A549 (cell line): ENCODE data around the gene KANSL3.

Source experiments
- CEBPB ChIP-seq, 2 experiments: fragments of >200 bp in 1 of 2; sonication (Bioruptor Twin) in 1 of 2; formaldehyde crosslinking in 1 of 2; IDR thresholded peaks; 2 replicates each; pipeline ENCODE4 v1.6.1; 2012 to 2016
- CHD4 ChIP-seq: fragments of 200-600 bp; sonication (generic); IDR thresholded peaks from 2 replicates; pipeline ENCODE4 v1.6.1; 2016; ENCODE audit warnings: antibody characterized with exemption, mild to moderate bottlenecking, borderline replicate concordance
- EP300 ChIP-seq, 2 experiments: fragments of >200 bp; sonication (Bioruptor Twin); formaldehyde crosslinking; IDR thresholded peaks; 2 replicates in 1 of 2; 3 replicates in 1 of 2; pipeline ENCODE4 v1.6.1; 2016 to 2017
- FOSL2 ChIP-seq, 2 experiments: fragments of 450-650 bp in 1 of 2; fragments of >200 bp in 1 of 2; sonication (Bioruptor Twin) in 1 of 2; formaldehyde crosslinking; IDR thresholded peaks; 2 replicates each; pipeline versions ENCODE4 v1.5.0 to v1.6.1; 2016 to 2020; ENCODE audit warnings: mild to moderate bottlenecking in 1 of 2, moderate library complexity in 1 of 2
- PHF8 ChIP-seq: fragments of 200-600 bp; sonication (generic); IDR thresholded peaks from 2 replicates; pipeline ENCODE4 v1.6.1; 2016; ENCODE audit warnings: low read depth, mild to moderate bottlenecking, antibody characterized with exemption, moderate library complexity, borderline replicate concordance
- POLR2A ChIP-seq: IDR thresholded peaks from 2 replicates; pipeline ENCODE4 v1.6.1; 2012; ENCODE audit warnings: mild to moderate bottlenecking, low read length
- SREBF2 ChIP-seq: fragments of 450-650 bp; IDR thresholded peaks from 2 replicates; pipeline ENCODE4 v1.6.1; 2014; ENCODE audit warnings: mild to moderate bottlenecking, moderate library complexity
- TP53 ChIP-seq: fragments of 250-450 bp; sonication (Bioruptor Pico); IDR thresholded peaks from 2 replicates; pipeline ENCODE4 v1.5.0; 2021; ENCODE audit warnings: mild to moderate bottlenecking, moderate library complexity
- ZSCAN20 ChIP-seq: fragments of 250-450 bp; sonication (Bioruptor Pico); IDR thresholded peaks from 2 replicates; pipeline ENCODE4 v1.8.0; 2022; ENCODE audit warnings: mild to moderate bottlenecking, moderate library complexity
- TF ChIP-seq, protein P1 (sequence below): fragments of >200 bp; sonication (Bioruptor Twin); formaldehyde crosslinking; IDR thresholded peaks from 3 replicates; pipeline ENCODE4 v1.5.1; 2016
- TF ChIP-seq, protein P2 (sequence below): fragments of 200-600 bp; sonication (generic); IDR thresholded peaks from 2 replicates; pipeline ENCODE4 v1.6.1; 2016; ENCODE audit warnings: antibody characterized with exemption, mild to moderate bottlenecking, moderate library complexity

DNA sequence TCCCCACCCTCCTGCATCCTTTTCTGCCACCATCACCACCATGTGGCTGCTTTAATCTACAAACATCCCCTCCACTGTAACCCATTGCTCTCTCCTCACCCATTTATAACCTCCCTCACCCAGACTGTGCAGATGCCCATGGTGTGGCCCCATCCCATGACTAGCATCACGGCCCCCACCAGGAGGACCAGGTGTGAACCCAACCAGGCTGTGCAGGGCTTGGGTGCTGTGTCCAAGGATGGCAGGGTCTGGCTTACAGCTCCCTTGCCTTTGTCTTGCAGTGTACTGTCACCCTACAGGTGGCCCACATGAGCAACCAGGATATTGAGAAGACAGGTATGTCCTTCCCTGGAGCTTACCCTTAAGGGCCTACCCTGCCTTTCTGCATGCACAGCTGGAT is 11.2 kb upstream of the KANSL3 start:
- no peak for TF ChIP-seq ZSCAN20 (CRISPR knock-in tag)
- TF ChIP-seq TP53 (CRISPR knock-in tag), result no peak
- TF ChIP-seq POLR2A, result 0 out of 2 replicates have a peak, but pooled peaks have one; percentile 8
- TF ChIP-seq, protein P1, sequence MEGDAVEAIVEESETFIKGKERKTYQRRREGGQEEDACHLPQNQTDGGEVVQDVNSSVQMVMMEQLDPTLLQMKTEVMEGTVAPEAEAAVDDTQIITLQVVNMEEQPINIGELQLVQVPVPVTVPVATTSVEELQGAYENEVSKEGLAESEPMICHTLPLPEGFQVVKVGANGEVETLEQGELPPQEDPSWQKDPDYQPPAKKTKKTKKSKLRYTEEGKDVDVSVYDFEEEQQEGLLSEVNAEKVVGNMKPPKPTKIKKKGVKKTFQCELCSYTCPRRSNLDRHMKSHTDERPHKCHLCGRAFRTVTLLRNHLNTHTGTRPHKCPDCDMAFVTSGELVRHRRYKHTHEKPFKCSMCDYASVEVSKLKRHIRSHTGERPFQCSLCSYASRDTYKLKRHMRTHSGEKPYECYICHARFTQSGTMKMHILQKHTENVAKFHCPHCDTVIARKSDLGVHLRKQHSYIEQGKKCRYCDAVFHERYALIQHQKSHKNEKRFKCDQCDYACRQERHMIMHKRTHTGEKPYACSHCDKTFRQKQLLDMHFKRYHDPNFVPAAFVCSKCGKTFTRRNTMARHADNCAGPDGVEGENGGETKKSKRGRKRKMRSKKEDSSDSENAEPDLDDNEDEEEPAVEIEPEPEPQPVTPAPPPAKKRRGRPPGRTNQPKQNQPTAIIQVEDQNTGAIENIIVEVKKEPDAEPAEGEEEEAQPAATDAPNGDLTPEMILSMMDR, result no peak
- TF ChIP-seq PHF8, result no peak
- TF ChIP-seq, protein P2, sequence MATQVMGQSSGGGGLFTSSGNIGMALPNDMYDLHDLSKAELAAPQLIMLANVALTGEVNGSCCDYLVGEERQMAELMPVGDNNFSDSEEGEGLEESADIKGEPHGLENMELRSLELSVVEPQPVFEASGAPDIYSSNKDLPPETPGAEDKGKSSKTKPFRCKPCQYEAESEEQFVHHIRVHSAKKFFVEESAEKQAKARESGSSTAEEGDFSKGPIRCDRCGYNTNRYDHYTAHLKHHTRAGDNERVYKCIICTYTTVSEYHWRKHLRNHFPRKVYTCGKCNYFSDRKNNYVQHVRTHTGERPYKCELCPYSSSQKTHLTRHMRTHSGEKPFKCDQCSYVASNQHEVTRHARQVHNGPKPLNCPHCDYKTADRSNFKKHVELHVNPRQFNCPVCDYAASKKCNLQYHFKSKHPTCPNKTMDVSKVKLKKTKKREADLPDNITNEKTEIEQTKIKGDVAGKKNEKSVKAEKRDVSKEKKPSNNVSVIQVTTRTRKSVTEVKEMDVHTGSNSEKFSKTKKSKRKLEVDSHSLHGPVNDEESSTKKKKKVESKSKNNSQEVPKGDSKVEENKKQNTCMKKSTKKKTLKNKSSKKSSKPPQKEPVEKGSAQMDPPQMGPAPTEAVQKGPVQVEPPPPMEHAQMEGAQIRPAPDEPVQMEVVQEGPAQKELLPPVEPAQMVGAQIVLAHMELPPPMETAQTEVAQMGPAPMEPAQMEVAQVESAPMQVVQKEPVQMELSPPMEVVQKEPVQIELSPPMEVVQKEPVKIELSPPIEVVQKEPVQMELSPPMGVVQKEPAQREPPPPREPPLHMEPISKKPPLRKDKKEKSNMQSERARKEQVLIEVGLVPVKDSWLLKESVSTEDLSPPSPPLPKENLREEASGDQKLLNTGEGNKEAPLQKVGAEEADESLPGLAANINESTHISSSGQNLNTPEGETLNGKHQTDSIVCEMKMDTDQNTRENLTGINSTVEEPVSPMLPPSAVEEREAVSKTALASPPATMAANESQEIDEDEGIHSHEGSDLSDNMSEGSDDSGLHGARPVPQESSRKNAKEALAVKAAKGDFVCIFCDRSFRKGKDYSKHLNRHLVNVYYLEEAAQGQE, result no peak
- TF ChIP-seq CHD4, result no peak
- TF ChIP-seq EP300 (IDR thresholded peaks at IDR 0.05), result no peak
- no peak for TF ChIP-seq SREBF2
- TF ChIP-seq CEBPB (IDR thresholded peaks at IDR 0.05), result no peak
- TF ChIP-seq FOSL2 (IDR thresholded peaks at IDR 0.05), result no peak
- TF ChIP-seq FOSL2 (CRISPR knock-in tag; IDR thresholded peaks at IDR 0.05), result no peak
